HL-60 (cell line): Measurements from ENCODE around the gene COPZ2.

Source experiments
- CTCF ChIP-seq: IDR thresholded peaks from one replicate; pipeline ENCODE4 v1.5.1; 2011; ENCODE audit warnings: low read length, control low read depth, inconsistent platforms; ENCODE audit not compliant: insufficient read depth
- GABPA ChIP-seq: IDR thresholded peaks from 2 replicates; pipeline ENCODE4 v1.6.1; 2012; ENCODE audit warnings: low read depth
- POLR2AphosphoS5 ChIP-seq: IDR thresholded peaks from 2 replicates; pipeline ENCODE4 v1.6.1; 2012; ENCODE audit warnings: low read depth
- REST ChIP-seq: IDR thresholded peaks from 2 replicates; pipeline ENCODE4 v1.6.1; 2012; ENCODE audit warnings: low read depth; ENCODE audit not compliant: insufficient replicate concordance

- TF ChIP-seq CTCF (no peak), REST (no peak), GABPA (no peak), POLR2AphosphoS5 (no peak)
Measured at GRCh38 chr17:48006936-48007709, 30.5 kb downstream of the COPZ2 start.
